Upper lobe of left lung (tissue), 4 donors: ENCODE data around the gene ZBTB12.

Experiments
- CTCF ChIP-seq, 6 experiments: fragments of 450-650 bp in 4 of 6; fragments of 200-600 bp in 2 of 6; sonication (generic) in 2 of 6; IDR thresholded peaks; one replicate each; pipeline ENCODE4 v1.5.1; 2016 to 2019; ENCODE audit warnings: antibody characterized with exemption in 6 of 6
- POLR2A ChIP-seq, 4 donors: fragments of 450-650 bp; IDR thresholded peaks; one replicate each; pipeline ENCODE4 v1.5.1; 2016 to 2017; ENCODE audit warnings: antibody characterized with exemption in 4 of 4, mild to moderate bottlenecking in 2 of 4

- TF ChIP-seq CTCF (IDR thresholded peaks at IDR 0.05) (no peak), POLR2A (IDR thresholded peaks at IDR 0.05) (no peak)
Measured at GRCh38 chr6:31880616-31881015, 21.3 kb downstream of the ZBTB12 start.
